ENCODE measurements around the gene HIVEP3. TPM values are rescaled to one million over a fixed set of nuclear protein-coding genes. Genes with fewer than 3 reads are reported as not detected.

HIVEP3 gene
- total RNA-seq, 1 experiment from 2014 or later, result 0.55 TPM

- H3K36me3 Mint-ChIP-seq, result no peaks in the 10 kb centered on the region
- no peaks in the 10 kb centered on the region for H3K4me1 Mint-ChIP-seq
- H3K4me3 Mint-ChIP-seq, result no peak overlapping the region
- H3K27ac Mint-ChIP-seq, result no peak overlapping the region
- ATAC-seq (no peak), DNase-seq (ENCODE audit: low spot score) (no peak)
- ChIA-PET POLR2A (no interaction called here), CTCF (no interaction called here)
- TF ChIP-seq, protein P1, sequence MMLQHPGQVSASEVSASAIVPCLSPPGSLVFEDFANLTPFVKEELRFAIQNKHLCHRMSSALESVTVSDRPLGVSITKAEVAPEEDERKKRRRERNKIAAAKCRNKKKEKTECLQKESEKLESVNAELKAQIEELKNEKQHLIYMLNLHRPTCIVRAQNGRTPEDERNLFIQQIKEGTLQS (CRISPR knock-in tag; conservative IDR thresholded peaks at IDR 0.05), result no peak
- TF ChIP-seq ZNF423 (CRISPR knock-in tag; IDR thresholded peaks at IDR 0.05) (no peak), ATF1 (CRISPR knock-in tag; IDR thresholded peaks at IDR 0.05) (no peak), JAZF1 (CRISPR knock-in tag; IDR thresholded peaks at IDR 0.05) (no peak), PREB (CRISPR knock-in tag; IDR thresholded peaks at IDR 0.05; ENCODE audit: borderline replicate concordance) (no peak), CREM (CRISPR knock-in tag; IDR thresholded peaks at IDR 0.05) (no peak), GTF2I (CRISPR knock-in tag; conservative IDR thresholded peaks at IDR 0.05) (no peak)
- TF ChIP-seq, protein P2, sequence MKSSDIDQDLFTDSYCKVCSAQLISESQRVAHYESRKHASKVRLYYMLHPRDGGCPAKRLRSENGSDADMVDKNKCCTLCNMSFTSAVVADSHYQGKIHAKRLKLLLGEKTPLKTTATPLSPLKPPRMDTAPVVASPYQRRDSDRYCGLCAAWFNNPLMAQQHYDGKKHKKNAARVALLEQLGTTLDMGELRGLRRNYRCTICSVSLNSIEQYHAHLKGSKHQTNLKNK (CRISPR knock-in tag; IDR thresholded peaks at IDR 0.05), result no peak
- TF ChIP-seq, protein P3, sequence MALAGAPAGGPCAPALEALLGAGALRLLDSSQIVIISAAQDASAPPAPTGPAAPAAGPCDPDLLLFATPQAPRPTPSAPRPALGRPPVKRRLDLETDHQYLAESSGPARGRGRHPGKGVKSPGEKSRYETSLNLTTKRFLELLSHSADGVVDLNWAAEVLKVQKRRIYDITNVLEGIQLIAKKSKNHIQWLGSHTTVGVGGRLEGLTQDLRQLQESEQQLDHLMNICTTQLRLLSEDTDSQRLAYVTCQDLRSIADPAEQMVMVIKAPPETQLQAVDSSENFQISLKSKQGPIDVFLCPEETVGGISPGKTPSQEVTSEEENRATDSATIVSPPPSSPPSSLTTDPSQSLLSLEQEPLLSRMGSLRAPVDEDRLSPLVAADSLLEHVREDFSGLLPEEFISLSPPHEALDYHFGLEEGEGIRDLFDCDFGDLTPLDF (CRISPR knock-in tag; IDR thresholded peaks at IDR 0.05), result no peak
- TF ChIP-seq, protein P4, sequence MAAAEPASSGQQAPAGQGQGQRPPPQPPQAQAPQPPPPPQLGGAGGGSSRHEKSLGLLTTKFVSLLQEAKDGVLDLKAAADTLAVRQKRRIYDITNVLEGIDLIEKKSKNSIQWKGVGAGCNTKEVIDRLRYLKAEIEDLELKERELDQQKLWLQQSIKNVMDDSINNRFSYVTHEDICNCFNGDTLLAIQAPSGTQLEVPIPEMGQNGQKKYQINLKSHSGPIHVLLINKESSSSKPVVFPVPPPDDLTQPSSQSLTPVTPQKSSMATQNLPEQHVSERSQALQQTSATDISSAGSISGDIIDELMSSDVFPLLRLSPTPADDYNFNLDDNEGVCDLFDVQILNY (CRISPR knock-in tag; IDR thresholded peaks at IDR 0.05), result no peak
- no peaks in the 10 kb centered on the region for H3K9me3 Mint-ChIP-seq
- H3K27me3 Mint-ChIP-seq (ENCODE audit: low read depth), result no peaks in the 10 kb centered on the region
These were observed 461.7 kb downstream of the HIVEP3 start for GRCh38 chr1:41456847-41457540.

Other genes starting within 250 kb of the HIVEP3 start
- gene GUCA2B, start 234.5 kb upstream of the HIVEP3 start, total RNA-seq (2021), result not detected in 3 replicates
- gene GUCA2A, start 245.8 kb upstream of the HIVEP3 start, total RNA-seq (2021), result not detected in 3 replicates

Measured in WTC11 (cell line).